Mesenchymal stem cell (in vitro differentiated cells and primary cell): ENCODE measurements around the gene IL11.

Experiments
- DNase-seq: peaks from one replicate; pipeline ENCODE4 v3.0.0-alpha.2; 2013
- H2AFZ ChIP-seq: one replicate; pipeline ENCODE4 v1.6.1; 2013; ENCODE audit warnings: low read depth, mild to moderate bottlenecking, control low read depth, inconsistent platforms, low read length, moderate library complexity
- H2AK5ac ChIP-seq: 2 replicates; pipeline ENCODE4 v1.6.1; 2013; ENCODE audit warnings: low read length, moderate library complexity, mild to moderate bottlenecking, inconsistent platforms; ENCODE audit not compliant: severe bottlenecking
- H2BK120ac ChIP-seq: one replicate; pipeline ENCODE4 v1.6.1; 2013; ENCODE audit warnings: low read depth, mild to moderate bottlenecking, inconsistent platforms, low read length, moderate library complexity
- H2BK12ac ChIP-seq, 2 experiments: one replicate each; pipeline ENCODE4 v1.6.1; 2013; ENCODE audit warnings: inconsistent platforms in 2 of 2, low read length in 2 of 2, mild to moderate bottlenecking in 2 of 2, moderate library complexity in 2 of 2, control low read depth in 1 of 2
- H2BK15ac ChIP-seq: one replicate; pipeline ENCODE4 v1.6.1; 2013; ENCODE audit warnings: mild to moderate bottlenecking, low read depth, inconsistent platforms; ENCODE audit not compliant: poor library complexity, severe bottlenecking
- H2BK5ac ChIP-seq: 2 replicates; pipeline ENCODE4 v1.6.1; 2013; ENCODE audit warnings: low read depth, mild to moderate bottlenecking, low read length, control low read depth, inconsistent platforms; ENCODE audit not compliant: poor library complexity, severe bottlenecking
- H3K14ac ChIP-seq, 2 experiments: one replicate each; pipeline ENCODE4 v1.6.1; 2013; ENCODE audit warnings: inconsistent platforms in 2 of 2, low read length in 2 of 2, control low read depth in 1 of 2, mild to moderate bottlenecking in 1 of 2, moderate library complexity in 1 of 2
- H3K18ac ChIP-seq, 2 experiments: one replicate each; pipeline ENCODE4 v1.6.1; 2013; ENCODE audit warnings: inconsistent platforms in 2 of 2, low read length in 2 of 2, control low read depth in 1 of 2, low read depth in 1 of 2, mild to moderate bottlenecking in 1 of 2
- H3K23ac ChIP-seq, 2 experiments: one replicate each; pipeline ENCODE4 v1.6.1; 2013; ENCODE audit warnings: inconsistent platforms in 2 of 2, low read length in 2 of 2, mild to moderate bottlenecking in 2 of 2, moderate library complexity in 2 of 2, control low read depth in 1 of 2
- H3K27ac ChIP-seq: 2 replicates; pipeline ENCODE4 v1.5.1; 2013; ENCODE audit warnings: mild to moderate bottlenecking, moderate library complexity, low read length, control low read depth, inconsistent platforms; ENCODE audit not compliant: poor library complexity, severe bottlenecking
- H3K27me3 ChIP-seq, 2 experiments: 2 replicates each; pipeline versions ENCODE4 v1.6.1 to v1.7.0; 2013; ENCODE audit warnings: low read length in 2 of 2, mild to moderate bottlenecking in 2 of 2, moderate library complexity in 2 of 2, control low read depth in 1 of 2, inconsistent platforms in 1 of 2; ENCODE audit not compliant: control insufficient read depth in 1 of 2, insufficient read depth in 1 of 2
- H3K36me3 ChIP-seq, 2 experiments: 2 replicates each; pipeline versions ENCODE4 v1.6.1 to v1.7.0; 2013; ENCODE audit warnings: low read length in 2 of 2, control low read depth in 1 of 2, inconsistent platforms in 1 of 2, low read depth in 1 of 2, mild to moderate bottlenecking in 1 of 2; ENCODE audit not compliant: insufficient read depth in 2 of 2, control insufficient read depth in 1 of 2
- H3K4ac ChIP-seq, 2 experiments: one replicate each; pipeline ENCODE4 v1.6.1; 2013; ENCODE audit warnings: inconsistent platforms in 2 of 2, low read length in 2 of 2, mild to moderate bottlenecking in 2 of 2, moderate library complexity in 2 of 2, control low read depth in 1 of 2, low read depth in 1 of 2
- H3K4me1 ChIP-seq: 2 replicates; pipeline ENCODE4 v1.6.1; 2013; ENCODE audit warnings: low read depth, low read length, control low read depth; ENCODE audit not compliant: control insufficient read depth, insufficient read depth
- H3K4me2 ChIP-seq: 2 replicates; pipeline ENCODE4 v1.6.1; 2013; ENCODE audit warnings: low read length, mild to moderate bottlenecking, inconsistent platforms; ENCODE audit not compliant: poor library complexity, severe bottlenecking
- H3K4me3 ChIP-seq, 2 experiments: 2 replicates each; pipeline versions ENCODE4 v1.5.1 to v1.7.0; 2013; ENCODE audit warnings: low read length in 2 of 2, mild to moderate bottlenecking in 2 of 2, control low read depth in 1 of 2, low read depth in 1 of 2; ENCODE audit not compliant: insufficient read depth in 1 of 2
- H3K79me1 ChIP-seq: replicated peaks from 2 replicates; pipeline ENCODE4 v1.6.1; 2013; ENCODE audit warnings: mild to moderate bottlenecking, control low read depth, low read length, inconsistent platforms; ENCODE audit not compliant: poor library complexity, severe bottlenecking
- H3K9ac ChIP-seq: 2 replicates; pipeline ENCODE4 v1.7.0; 2013; ENCODE audit warnings: mild to moderate bottlenecking, low read length, moderate library complexity
- H3K9me3 ChIP-seq: 2 replicates; pipeline ENCODE4 v1.7.0; 2013; ENCODE audit warnings: mild to moderate bottlenecking, low read length; ENCODE audit not compliant: control insufficient read depth
- H4K8ac ChIP-seq: one replicate; pipeline ENCODE4 v1.6.1; 2013; ENCODE audit warnings: inconsistent platforms, mild to moderate bottlenecking, low read length, moderate library complexity
- H4K91ac ChIP-seq: one replicate; pipeline ENCODE4 v1.6.1; 2013; ENCODE audit warnings: mild to moderate bottlenecking, low read length, inconsistent platforms
- WGBS: methylation state at CpG from one replicate; pipeline ENCODE4 v1.1.7; 2013; ENCODE audit warnings: mixed read lengths; 5-methylcytosine and 5-hydroxymethylcytosine counted together

Gene IL11

GRCh38 chr19:55390461-55390880, 20.2 kb upstream of the IL11 start:
- Histone ChIP-seq H3K4ac (no peak overlapping the region), H3K4me3 (no peak overlapping the region), H3K4me1 (peaks cover 53% of the 10 kb centered on the region), H2BK12ac (peak overlapping the region in 1 of 2 experiments; percentile 34), H3K9me3 (no peaks in the 10 kb centered on the region), H3K79me1 (peaks cover 5% of the 10 kb centered on the region), H2BK15ac (no peak overlapping the region), H3K14ac (no peak overlapping the region), H3K9ac (peak overlapping the region; percentile 24), H4K91ac (no peak overlapping the region), H2AFZ (no peak overlapping the region), H3K23ac (peak overlapping the region in 1 of 2 experiments; percentile 23), H3K18ac (peak overlapping the region in 1 of 2 experiments; percentile 23), H3K36me3 (peaks cover 46 to 56% of the 10 kb centered on the region in 2 experiments), H2BK120ac (no peak overlapping the region), H3K27ac (peak overlapping the region; percentile 38), H2BK5ac (no peak overlapping the region), H4K8ac (no peak overlapping the region), H3K27me3 (no peaks in the 10 kb centered on the region), H3K4me2 (no peak overlapping the region), H2AK5ac (no peak overlapping the region)
- WGBS, result 70% methylated on average over 4 of the region's 7 CpGs
- DNase-seq, result no peak

DNA sequence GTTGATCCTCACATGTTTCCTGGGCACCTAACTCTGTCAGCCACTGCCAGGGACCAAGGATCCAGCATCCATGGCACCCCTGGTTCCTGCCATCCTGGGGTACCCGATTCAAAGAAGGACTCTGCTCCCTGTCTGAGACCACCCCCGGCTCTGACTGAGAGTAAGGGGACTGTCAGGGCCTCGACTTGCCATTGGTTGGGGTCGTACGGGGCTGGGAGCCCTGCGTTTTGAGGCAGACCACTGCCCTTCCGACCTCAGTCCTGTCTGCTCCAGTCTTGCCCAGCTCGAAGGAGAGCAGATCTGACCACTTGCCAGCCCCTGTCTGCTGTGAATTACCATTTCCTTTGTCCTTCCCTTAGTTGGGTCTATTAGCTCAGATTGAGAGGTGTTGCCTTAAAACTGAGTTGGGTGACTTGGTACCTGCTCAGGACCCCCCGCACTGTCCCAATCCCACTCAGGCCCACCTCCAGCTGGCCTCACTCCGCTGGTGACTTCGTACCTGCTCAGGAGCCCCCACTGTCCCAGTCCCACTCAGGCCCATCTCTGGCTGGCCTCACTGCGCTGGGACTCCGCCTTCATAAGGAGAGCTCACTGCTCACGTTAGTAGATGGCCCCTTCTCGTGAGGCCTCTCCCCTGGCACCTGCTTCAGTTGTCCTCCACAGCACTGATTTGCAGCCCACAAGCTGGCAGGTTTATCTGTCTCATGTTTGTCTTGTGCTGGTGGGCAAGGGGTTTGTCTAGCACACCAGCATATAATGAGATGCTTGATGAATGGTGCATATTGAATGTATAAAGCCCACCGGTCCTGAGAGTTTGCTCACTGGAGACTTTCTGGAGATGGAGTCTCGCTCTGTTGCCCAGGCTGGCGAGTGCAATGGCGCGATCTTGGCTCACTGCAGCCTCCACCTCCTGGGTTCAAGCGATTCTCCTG, 19.4 kb upstream of the IL11 start:
- Histone ChIP-seq H3K79me1 (peaks cover 5% of the 10 kb centered on the region), H3K27ac (no peak overlapping the region), H2BK12ac (no peak overlapping the region), H3K4me2 (peak overlapping the region; percentile 1), H2BK5ac (no peak overlapping the region), H2AFZ (no peak overlapping the region), H4K8ac (peak overlapping the region; percentile 46), H3K27me3 (no peaks in the 10 kb centered on the region), H2BK15ac (no peak overlapping the region), H3K4me3 (no peak overlapping the region), H3K36me3 (peaks cover 46 to 56% of the 10 kb centered on the region in 2 experiments), H3K14ac (no peak overlapping the region), H3K9me3 (no peaks in the 10 kb centered on the region), H3K18ac (no peak overlapping the region), H2BK120ac (no peak overlapping the region), H2AK5ac (no peak overlapping the region), H3K4me1 (peaks cover 57% of the 10 kb centered on the region), H3K9ac (peak overlapping the region; percentile 98), H3K23ac (no peak overlapping the region), H4K91ac (no peak overlapping the region), H3K4ac (no peak overlapping the region)
- no peak for DNase-seq
- WGBS, result 91% methylated on average over 19 of the region's 21 CpGs

GRCh38 chr19:55387736-55388497, 17.7 kb upstream of the IL11 start:
- H2AFZ ChIP-seq, result no peak overlapping the region
- 94% methylated on average over 24 of the region's 24 CpGs for WGBS

More at GRCh38 chr19:55387736-55388497, 17.7 kb upstream of the IL11 start:
- Histone ChIP-seq H3K9me3 (no peaks in the 10 kb centered on the region), H2BK15ac (no peak overlapping the region), H4K91ac (no peak overlapping the region), H2AK5ac (no peak overlapping the region), H2BK12ac (no peak overlapping the region), H3K27me3 (no peaks in the 10 kb centered on the region), H3K4ac (no peak overlapping the region), H3K27ac (no peak overlapping the region), H3K4me3 (peak overlapping the region; percentile 24 to 98), H4K8ac (no peak overlapping the region), H2BK5ac (no peak overlapping the region), H3K14ac (no peak overlapping the region), H3K23ac (no peak overlapping the region), H3K4me2 (peak overlapping the region; percentile 49), H3K36me3 (peaks cover 46 to 56% of the 10 kb centered on the region in 2 experiments), H3K18ac (no peak overlapping the region), H3K9ac (peak overlapping the region; percentile 98), H2BK120ac (no peak overlapping the region), H3K79me1 (peaks cover 9% of the 10 kb centered on the region), H3K4me1 (peaks cover 64% of the 10 kb centered on the region)
- DNase-seq, result no peak
